MCF 10A (cell line): Measurements from ENCODE around the gene FTCDNL1. TPM values are rescaled to one million over a fixed set of nuclear protein-coding genes. Genes with fewer than 3 reads are reported as not detected.

ENCODE experiments used
- BruUV-seq: library from RNA; stranded (reverse); fragments of 400-500 nt; replicated peaks from 2 replicates; lab custom pipeline; 2021; lab: Mats Ljungman, UMichigan
- CTCF ChIA-PET: fragments of 300-600 bp; sonication (Branson Sonifier 250); formaldehyde crosslinking; extraction: SDS; loops from one replicate; lab custom pipeline; 2021; ENCODE audit warnings: antibody characterized with exemption, inconsistent platforms; lab: Yijun Ruan, JAX
- POLR2A ChIA-PET: fragments of 300-600, 350-650 bp; sonication (Branson Sonifier 250); formaldehyde crosslinking; extraction: SDS; loops from one replicate; lab custom pipeline; 2020; ENCODE audit warnings: antibody characterized with exemption, inconsistent platforms; lab: Yijun Ruan, JAX
- DNase-seq: peaks from one replicate; pipeline ENCODE4 v3.0.0-alpha.2; 2018; ENCODE audit not compliant: unreplicated experiment
- H3K27ac Mint-ChIP-seq: one replicate; pipeline ENCODE4 v1.8.0; 2022; ENCODE audit warnings: mild to moderate bottlenecking, low read depth, mixed read lengths; ENCODE audit not compliant: unreplicated experiment
- H3K27me3 Mint-ChIP-seq: one replicate; pipeline ENCODE4 v1.8.0; 2022; ENCODE audit warnings: mixed read lengths; ENCODE audit not compliant: insufficient read depth, unreplicated experiment
- H3K36me3 Mint-ChIP-seq: one replicate; pipeline ENCODE4 v1.8.0; 2022; ENCODE audit warnings: mild to moderate bottlenecking, moderate library complexity, mixed read lengths; ENCODE audit not compliant: insufficient read depth, unreplicated experiment
- H3K4me1 Mint-ChIP-seq: one replicate; pipeline ENCODE4 v1.8.0; 2022; ENCODE audit warnings: mixed read lengths; ENCODE audit not compliant: insufficient read depth, unreplicated experiment
- H3K4me3 Mint-ChIP-seq: one replicate; pipeline ENCODE4 v1.8.0; 2022; ENCODE audit warnings: mild to moderate bottlenecking, moderate library complexity, mixed read lengths; ENCODE audit not compliant: unreplicated experiment
- H3K9me3 Mint-ChIP-seq: one replicate; pipeline ENCODE4 v1.8.0; 2022; ENCODE audit warnings: mixed read lengths; ENCODE audit not compliant: unreplicated experiment
- CTCF ChIP-seq: fragments of 200-600 bp; IDR thresholded peaks from one replicate; pipeline ENCODE4 v1.8.0; 2022; ENCODE audit warnings: antibody characterized with exemption, mild to moderate bottlenecking; ENCODE audit not compliant: unreplicated experiment
- intact Hi-C: fragments of 100-400 bp; cut with micrococcal nuclease; formaldehyde crosslinking; loops from 2 replicates; pipeline ENCODE4 v1.14.1; 2022
- total RNA-seq: library from RNA; stranded (reverse); gene quantifications from 2 replicates; pipeline ENCODE4 v1.2.3, GENCODE V29; 2022

The FTCDNL1 gene
- total RNA-seq, 1 experiment from 2014 or later = 1.9 TPM

GRCh38 chr2:199819746-199820145 lies 31.2 kb downstream of the FTCDNL1 start:
- no TSS peak for BruUV-seq
- Mint-ChIP-seq H3K27ac (no peak overlapping the region), H3K9me3 (no peaks in the 10 kb centered on the region), H3K4me3 (no peak overlapping the region), H3K4me1 (no peaks in the 10 kb centered on the region), H3K36me3 (no peaks in the 10 kb centered on the region), H3K27me3 (peaks cover 14% of the 10 kb centered on the region)
- CTCF ChIA-PET = interaction anchor here (0.6 kb wide), 1 partner anchor 29 kb away, joined by 4 read pairs; no protein-coding TSS in a partner anchor
- intact Hi-C loops = no loop called here
- TF ChIP-seq CTCF = no peak
- no peak for DNase-seq
- POLR2A ChIA-PET = no interaction called here

- H3K4me1 Mint-ChIP-seq = no peaks in the 10 kb centered on the region
- CTCF ChIA-PET = interaction anchor here (0.7 to 1.2 kb wide), 2 partner anchors 21 to 22 kb away, joined by 4 read pairs; no protein-coding TSS in a partner anchor
- H3K36me3 Mint-ChIP-seq = no peaks in the 10 kb centered on the region
- H3K27ac Mint-ChIP-seq = no peak overlapping the region
- DNase-seq = no peak
- no peak for TF ChIP-seq CTCF
- POLR2A ChIA-PET = interaction anchor here (0.6 kb wide), 1 partner anchor 13 kb away, joined by 3 read pairs; no protein-coding TSS in a partner anchor
- H3K27me3 Mint-ChIP-seq = peaks cover 12% of the 10 kb centered on the region
- no TSS peak for BruUV-seq
- intact Hi-C loops = no loop called here
- no peaks in the 10 kb centered on the region for H3K9me3 Mint-ChIP-seq
- no peak overlapping the region for H3K4me3 Mint-ChIP-seq
Observed at GRCh38 chr2:199818754-199819153, 32.2 kb downstream of the FTCDNL1 start.

GRCh38 chr2:199818026-199818425 lies 33.0 kb downstream of the FTCDNL1 start:
- no peaks in the 10 kb centered on the region for H3K4me1 Mint-ChIP-seq
- no peak overlapping the region for H3K4me3 Mint-ChIP-seq
- BruUV-seq = no TSS peak
- DNase-seq = no peak
- no peak overlapping the region for H3K27ac Mint-ChIP-seq
- no peak for TF ChIP-seq CTCF
- POLR2A ChIA-PET = interaction anchor here (0.6 kb wide), 1 partner anchor 12 kb away, joined by 3 read pairs; no protein-coding TSS in a partner anchor
- intact Hi-C loops = no loop called here
- peaks cover 5% of the 10 kb centered on the region for H3K27me3 Mint-ChIP-seq
- H3K36me3 Mint-ChIP-seq = no peaks in the 10 kb centered on the region
- H3K9me3 Mint-ChIP-seq = no peaks in the 10 kb centered on the region
- CTCF ChIA-PET = no interaction called here

- peak overlapping the region; percentile 27 for H3K27ac Mint-ChIP-seq
- H3K27me3 Mint-ChIP-seq = peaks cover 10% of the 10 kb centered on the region
- no peak for DNase-seq
- intact Hi-C loops = no loop called here
- no peaks in the 10 kb centered on the region for H3K9me3 Mint-ChIP-seq
- TF ChIP-seq CTCF = no peak
- BruUV-seq = no TSS peak
- CTCF ChIA-PET = no interaction called here
- no peak overlapping the region for H3K4me3 Mint-ChIP-seq
- POLR2A ChIA-PET = no interaction called here
- H3K36me3 Mint-ChIP-seq = no peaks in the 10 kb centered on the region
- no peaks in the 10 kb centered on the region for H3K4me1 Mint-ChIP-seq
Observed at GRCh38 chr2:199814817-199815211, 36.2 kb downstream of the FTCDNL1 start.
